IgD-negative memory B cell (primary cell): ENCODE measurements around the gene YTHDF1. TPM values are rescaled to one million over a fixed set of nuclear protein-coding genes. Genes with fewer than 3 reads are reported as not detected.

Source experiments
- H3K27ac Mint-ChIP-seq, 3 donors: one replicate each; pipeline ENCODE4 v1.8.0; 2020 to 2022; ENCODE audit warnings: mild to moderate bottlenecking in 3 of 3, mixed read lengths in 3 of 3, moderate library complexity in 1 of 3
- H3K27me3 Mint-ChIP-seq: one replicate; pipeline ENCODE4 v1.8.0; 2021; ENCODE audit warnings: mixed read lengths
- H3K36me3 Mint-ChIP-seq: one replicate; pipeline ENCODE4 v1.8.0; 2020; ENCODE audit warnings: mild to moderate bottlenecking, mixed read lengths
- H3K4me1 Mint-ChIP-seq, 3 donors: one replicate each; pipeline ENCODE4 v1.8.0; 2020 to 2022; ENCODE audit warnings: mixed read lengths in 3 of 3, mild to moderate bottlenecking in 1 of 3
- H3K4me3 Mint-ChIP-seq, 4 donors: one replicate each; pipeline ENCODE4 v1.8.0; 2020 to 2022; ENCODE audit warnings: mild to moderate bottlenecking in 4 of 4, mixed read lengths in 4 of 4, moderate library complexity in 3 of 4
- H3K9me3 Mint-ChIP-seq, 3 donors: one replicate each; pipeline ENCODE4 v1.8.0; 2020 to 2021; ENCODE audit warnings: mixed read lengths in 3 of 3, mild to moderate bottlenecking in 1 of 3
- polyA plus RNA-seq: library from polyadenylated mRNA; unstranded; fragments of 300-500 nt; fragmentation: Illumina TruSeq; gene quantifications from one replicate; pipeline ENCODE4 v1.2.3, GENCODE V29; 2021

YTHDF1 gene
- polyA plus RNA-seq, 1 donor from 2014 or later, result 17.4 TPM

- Mint-ChIP-seq H3K4me3 (peak overlapping the region in 1 of 4 donors; percentile 17), H3K9me3 (peaks cover 8 to 9% (median 8%) of the 10 kb centered on the region in 3 donors), H3K27me3 (peaks cover 32% of the 10 kb centered on the region), H3K36me3 (peaks cover 4% of the 10 kb centered on the region), H3K27ac (no peak overlapping the region), H3K4me1 (no peaks in the 10 kb centered on the region)
Measured at GRCh38 chr20:63152322-63153253, 63.3 kb downstream of the YTHDF1 start.

DNA sequence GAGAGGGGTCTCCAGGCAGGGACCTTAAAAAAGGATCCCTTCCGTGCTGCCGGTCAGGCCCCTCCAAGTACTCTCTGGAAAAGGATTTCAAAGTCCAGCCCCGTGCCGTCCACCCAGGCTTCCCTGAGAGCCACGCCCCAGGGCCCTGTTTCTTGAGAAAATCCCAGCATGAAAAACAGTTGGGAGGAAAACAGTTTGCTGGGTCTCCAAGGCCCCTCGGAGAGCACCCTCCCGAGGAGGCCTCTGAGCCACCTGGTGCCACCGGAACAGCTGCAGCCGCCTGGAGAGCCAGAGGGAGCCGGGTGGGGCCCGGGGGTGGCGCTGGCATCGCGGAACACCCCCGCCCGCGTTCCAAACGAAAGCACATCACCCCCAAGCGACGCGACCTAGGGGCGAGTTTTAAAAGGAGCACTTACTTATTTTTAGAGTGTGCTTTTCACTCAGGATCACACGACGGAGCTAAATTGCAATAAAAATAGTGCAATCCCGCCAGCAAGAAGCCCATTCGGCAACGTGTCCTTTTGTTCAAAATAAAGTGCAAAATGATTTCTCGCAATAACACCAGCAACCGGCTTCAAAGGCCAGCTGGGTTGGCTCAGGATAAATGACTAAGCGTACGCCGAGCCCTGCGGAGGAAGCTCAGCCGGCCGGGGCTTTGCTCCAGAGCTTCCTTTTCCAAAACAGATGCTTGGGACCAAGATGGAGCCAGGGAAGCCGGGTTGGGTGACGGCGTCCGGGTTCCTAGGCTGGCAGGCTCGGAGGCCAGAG, 64.2 kb downstream of the YTHDF1 start:
- Mint-ChIP-seq H3K27me3 (peaks cover 33% of the 10 kb centered on the region), H3K4me3 (peak overlapping the region in 1 of 4 donors; percentile 17), H3K27ac (no peak overlapping the region), H3K9me3 (peaks cover 8 to 17% (median 8%) of the 10 kb centered on the region in 3 donors), H3K36me3 (peaks cover 4% of the 10 kb centered on the region), H3K4me1 (no peaks in the 10 kb centered on the region)

GRCh38 chr20:63150911-63151531, 64.9 kb downstream of the YTHDF1 start:
- no peaks in the 10 kb centered on the region for H3K4me1 Mint-ChIP-seq
- no peak overlapping the region for H3K27ac Mint-ChIP-seq
- H3K36me3 Mint-ChIP-seq, result peaks cover 4% of the 10 kb centered on the region
- peaks cover 35% of the 10 kb centered on the region for H3K27me3 Mint-ChIP-seq
- no peak overlapping the region for H3K4me3 Mint-ChIP-seq
- H3K9me3 Mint-ChIP-seq, result peaks cover 8 to 20% (median 8%) of the 10 kb centered on the region in 3 donors

- Mint-ChIP-seq H3K4me1 (no peaks in the 10 kb centered on the region), H3K9me3 (peaks cover 8 to 20% (median 8%) of the 10 kb centered on the region in 3 donors), H3K4me3 (no peak overlapping the region), H3K27me3 (peaks cover 35% of the 10 kb centered on the region), H3K27ac (no peak overlapping the region), H3K36me3 (peaks cover 4% of the 10 kb centered on the region)
Measured at GRCh38 chr20:63150391-63150898, 65.5 kb downstream of the YTHDF1 start.

DNA sequence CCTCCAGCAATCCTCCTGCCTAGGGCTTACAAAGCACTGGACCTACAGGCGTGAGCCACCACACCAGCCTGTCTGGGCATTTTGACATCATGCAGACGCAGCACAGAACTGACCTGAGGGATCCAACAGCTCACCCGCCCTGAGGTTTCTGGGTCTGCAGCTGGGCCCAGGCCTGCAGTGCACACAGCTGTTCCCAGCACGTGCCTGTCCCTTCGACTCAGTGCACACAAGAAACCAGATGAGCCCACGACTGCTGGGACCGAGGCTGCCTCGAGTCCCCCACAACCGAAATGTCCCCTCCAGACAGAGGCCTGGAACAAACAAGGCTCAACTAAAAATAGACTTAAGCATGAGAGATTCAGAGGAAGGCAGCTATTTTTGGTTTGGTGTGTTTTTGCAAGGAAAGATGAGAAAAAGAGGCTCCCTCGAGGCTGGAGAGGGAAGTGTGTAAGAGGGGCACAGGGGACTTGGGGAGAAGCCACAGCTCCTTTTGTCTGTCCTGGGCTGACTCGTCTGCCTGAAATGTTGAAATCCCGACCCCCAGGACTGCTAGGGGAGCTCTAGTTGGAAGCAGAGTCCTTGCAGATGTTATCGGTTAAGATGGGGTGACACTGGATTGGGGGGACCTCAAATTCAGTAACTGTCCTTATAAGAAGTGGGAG, 66.3 kb downstream of the YTHDF1 start:
- Mint-ChIP-seq H3K27ac (no peak overlapping the region), H3K9me3 (peaks cover 8 to 20% (median 10%) of the 10 kb centered on the region in 3 donors), H3K4me3 (no peak overlapping the region), H3K4me1 (no peaks in the 10 kb centered on the region), H3K27me3 (peaks cover 35% of the 10 kb centered on the region), H3K36me3 (peaks cover 4% of the 10 kb centered on the region)

GRCh38 chr20:63148696-63149095, 67.2 kb downstream of the YTHDF1 start:
- Mint-ChIP-seq H3K4me1 (no peaks in the 10 kb centered on the region), H3K4me3 (no peak overlapping the region), H3K27ac (no peak overlapping the region), H3K9me3 (peaks cover 8 to 20% (median 10%) of the 10 kb centered on the region in 3 donors), H3K36me3 (peaks cover 4% of the 10 kb centered on the region), H3K27me3 (peaks cover 31% of the 10 kb centered on the region)

- peaks cover 27% of the 10 kb centered on the region for H3K27me3 Mint-ChIP-seq
- H3K9me3 Mint-ChIP-seq, result peaks cover 8 to 20% (median 10%) of the 10 kb centered on the region in 3 donors
- H3K27ac Mint-ChIP-seq, result no peak overlapping the region
- no peaks in the 10 kb centered on the region for H3K4me1 Mint-ChIP-seq
- no peak overlapping the region for H3K4me3 Mint-ChIP-seq
- peaks cover 4% of the 10 kb centered on the region for H3K36me3 Mint-ChIP-seq
Measured at GRCh38 chr20:63147532-63147931, 68.4 kb downstream of the YTHDF1 start.

Other genes starting within 250 kb of the YTHDF1 start
- gene BHLHE23, start 209.2 kb downstream of the YTHDF1 start, polyA plus RNA-seq, result not detected
- gene BIRC7, start 19.8 kb upstream of the YTHDF1 start, polyA plus RNA-seq, result not detected
- gene NKAIN4, start 38.3 kb upstream of the YTHDF1 start, polyA plus RNA-seq, result not detected
- gene ARFGAP1, start 56.7 kb upstream of the YTHDF1 start, polyA plus RNA-seq, result 12.2 TPM
- gene COL20A1, start 77.1 kb upstream of the YTHDF1 start, polyA plus RNA-seq, result not detected
- gene CHRNA4, start 145.2 kb upstream of the YTHDF1 start, polyA plus RNA-seq, result not detected